GM18867 (cell line): ENCODE data around the gene IDH1.
"Not testable (repeated sequence)": the region's sequence is repeated elsewhere in the genome, so short reads cannot be mapped to it uniquely, and the experiment has no call there.

ENCODE experiments used
- ATAC-seq: cut with Tn5 transposase; IDR thresholded peaks from one replicate; pipeline ENCODE4 v1.9.1; 2021; ENCODE audit warnings: mild to moderate bottlenecking, moderate library complexity; ENCODE audit not compliant: unreplicated experiment

IDH1 gene

DNA sequence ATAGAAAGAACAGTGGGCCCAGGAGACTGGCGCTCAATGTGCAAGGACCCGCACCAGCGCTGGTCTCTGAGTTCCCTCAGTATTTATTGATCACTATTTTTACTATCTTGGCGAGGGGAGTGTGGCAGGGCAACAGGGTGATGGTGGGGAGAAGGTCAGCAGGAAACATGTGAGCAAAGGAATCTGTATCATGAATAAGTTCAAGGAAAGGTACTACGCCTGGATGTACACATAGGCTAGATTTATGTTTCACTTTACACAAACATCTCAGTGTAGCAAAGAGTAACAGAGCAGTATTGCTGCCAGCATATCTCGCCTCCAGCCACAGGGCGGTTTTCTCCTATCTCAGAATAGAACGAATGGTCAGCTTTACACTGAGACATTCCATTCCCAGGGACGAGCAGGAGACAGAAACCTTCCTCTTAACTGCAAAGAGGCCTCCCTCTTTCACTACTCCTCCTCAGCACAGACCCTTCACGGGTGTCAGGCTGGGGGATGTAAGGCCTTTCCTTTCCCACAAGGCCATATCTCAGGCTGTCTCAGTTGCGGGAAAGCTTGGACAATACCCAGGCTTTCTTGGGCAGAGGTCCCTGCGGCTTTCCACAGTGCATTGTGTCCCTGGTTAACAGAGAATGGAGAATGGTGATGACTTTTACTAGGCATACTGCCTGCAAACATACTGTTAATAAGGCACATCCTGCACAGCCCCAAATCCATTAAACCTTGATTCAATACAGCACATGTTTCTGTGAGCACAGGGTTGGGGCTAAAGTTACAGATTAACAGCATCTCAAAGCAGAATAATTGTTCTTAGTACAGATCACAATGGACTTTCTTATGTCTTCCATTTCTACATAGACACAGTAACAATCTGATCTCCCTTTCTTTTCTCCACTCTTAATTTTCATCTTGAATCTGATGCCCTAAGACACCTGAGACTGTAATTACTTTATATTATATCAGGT is 2.3 kb upstream of the IDH1 start:
- not testable (repeated sequence) for ATAC-seq

DNA sequence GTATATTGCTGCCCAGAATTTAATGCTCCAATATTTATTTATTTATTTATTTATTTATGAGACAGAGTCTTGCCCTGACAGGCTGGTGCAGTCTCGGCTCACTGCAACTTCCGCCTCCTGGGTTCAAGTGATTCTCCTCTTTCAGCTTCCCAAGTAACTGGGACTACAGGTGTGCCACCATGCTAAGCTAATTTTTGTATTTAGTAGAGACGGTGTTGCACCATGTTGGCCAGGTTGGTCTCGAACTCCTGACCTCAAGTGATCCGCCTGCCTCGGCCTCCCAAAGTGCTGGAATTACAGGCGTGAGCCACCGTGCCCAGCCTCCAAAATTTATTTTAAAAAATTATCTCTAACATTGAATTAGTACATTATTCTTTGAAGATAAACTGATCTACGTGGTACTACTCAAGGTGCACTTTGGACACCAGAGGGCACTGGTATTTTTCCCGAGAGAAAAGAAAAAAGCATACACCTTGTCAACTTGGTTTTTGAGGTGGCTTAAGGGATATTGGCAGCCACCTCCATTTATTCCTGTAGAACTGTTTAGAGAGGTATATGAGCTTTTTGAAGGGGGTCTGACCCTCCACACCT is 1.4 kb upstream of the IDH1 start:
- no peak for ATAC-seq

DNA sequence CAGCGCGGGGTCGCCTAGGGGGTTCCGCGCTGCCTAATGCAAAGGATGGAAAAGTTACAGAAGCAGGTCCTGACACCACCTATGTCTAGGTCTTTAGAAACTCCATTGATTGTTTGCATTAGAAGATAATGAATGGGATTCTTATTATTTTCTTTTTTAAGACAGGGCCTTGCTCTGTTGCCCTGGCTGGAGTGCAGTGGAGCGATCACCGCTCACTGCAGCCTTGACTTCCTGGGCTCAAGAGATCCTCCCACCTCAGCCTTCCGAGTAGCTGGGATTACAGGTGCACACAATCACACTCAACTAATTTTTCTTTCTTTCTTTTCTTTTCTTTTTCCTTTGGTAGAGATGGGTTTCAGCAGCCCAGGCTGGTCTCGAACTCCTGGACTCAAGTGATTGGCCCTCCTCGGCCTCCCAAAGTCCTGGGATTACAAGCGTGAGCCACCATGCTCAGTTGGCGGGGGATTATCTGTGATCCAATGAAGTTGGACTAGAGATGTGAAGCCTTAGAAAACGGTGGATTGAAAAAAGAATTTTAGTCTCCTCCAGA is 761 bp upstream of the IDH1 start:
- peak; percentile 23 for ATAC-seq

GRCh38 chr2:208254118-208254870 is 577 bp downstream of the IDH1 start:
- ATAC-seq: peak; percentile 75

DNA sequence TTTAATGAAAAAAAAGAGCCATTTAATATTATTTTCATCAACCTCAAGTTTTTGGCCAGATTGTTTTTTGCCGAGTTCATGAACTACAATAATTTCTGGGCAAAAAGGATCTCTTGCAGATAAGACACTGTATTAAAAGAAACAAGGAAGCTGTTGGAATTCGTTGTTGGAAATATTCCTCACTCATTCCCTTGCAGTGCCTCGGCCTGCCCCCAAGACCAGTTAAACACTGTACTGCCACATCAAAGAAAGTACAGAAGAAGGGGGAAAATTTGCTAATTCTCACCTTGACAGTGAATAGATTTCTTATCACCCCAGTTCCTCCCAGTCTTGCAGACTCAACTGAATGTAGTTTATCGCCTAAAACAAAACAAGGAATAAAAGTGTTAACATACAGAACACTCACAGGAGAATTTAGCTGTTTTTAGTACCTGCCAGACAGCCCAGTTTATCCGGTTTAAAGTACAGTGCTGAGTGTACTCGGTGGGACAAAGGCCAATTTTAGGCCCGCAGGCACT is 1.2 kb downstream of the IDH1 start:
- no peak for ATAC-seq

GRCh38 chr2:208252716-208253492 is 2.0 kb downstream of the IDH1 start:
- no peak for ATAC-seq

DNA sequence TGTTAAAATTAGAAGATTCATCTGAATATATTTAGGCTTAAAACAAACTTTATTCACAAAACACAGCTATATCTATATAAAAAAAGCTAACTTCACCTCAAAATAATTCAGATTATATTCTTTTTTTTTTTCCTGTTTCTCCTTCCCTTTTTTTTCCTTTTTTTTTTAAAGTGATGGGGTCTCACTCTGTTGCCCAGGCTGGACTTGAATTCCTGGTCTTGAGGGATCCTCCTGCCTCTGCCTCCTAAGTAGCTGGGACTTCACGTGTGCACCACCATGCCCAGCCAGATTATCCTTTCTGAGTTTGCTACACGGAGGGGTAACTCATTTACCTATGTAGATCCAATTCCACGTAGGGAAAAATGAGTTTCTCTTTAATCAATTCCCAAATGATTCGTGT is 3.8 kb downstream of the IDH1 start:
- ATAC-seq: no peak

DNA sequence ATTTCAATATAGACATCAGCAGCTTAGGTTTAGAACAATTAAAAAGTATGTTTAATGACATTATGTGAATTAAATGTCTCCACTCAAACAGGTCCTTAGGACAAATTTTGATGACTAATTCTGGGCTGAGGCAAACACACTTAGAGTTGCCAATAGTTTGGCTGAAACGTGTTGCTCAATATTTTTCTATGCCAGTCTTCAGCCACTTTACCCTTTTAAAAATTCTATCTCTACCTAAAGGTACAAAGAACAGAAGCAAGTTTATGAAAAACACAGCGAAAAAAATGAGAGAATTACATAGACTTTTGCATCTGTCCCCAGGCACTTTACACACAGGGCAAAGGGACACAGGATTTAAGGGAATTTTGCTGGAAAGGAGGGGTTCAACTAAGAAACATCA is 4.5 kb downstream of the IDH1 start:
- no peak for ATAC-seq

DNA sequence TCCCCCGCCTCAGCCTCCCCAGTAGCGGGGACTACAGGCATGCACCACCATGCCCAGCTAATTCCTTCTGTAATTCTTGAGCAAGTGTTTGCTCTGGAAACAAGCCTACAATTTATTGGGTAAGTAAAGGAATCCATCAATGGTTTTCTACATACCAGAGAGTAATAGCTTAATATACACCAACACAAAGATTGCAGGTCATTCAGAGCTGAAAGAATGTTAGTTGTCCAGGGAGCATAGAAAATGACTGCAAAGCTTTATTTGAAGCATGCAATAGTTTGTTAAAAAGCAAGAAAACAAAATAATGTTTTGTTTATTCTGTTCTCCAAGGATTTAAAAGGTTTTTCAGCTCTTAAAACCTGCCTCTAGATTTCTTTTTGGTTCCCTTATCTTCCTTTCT is 5.6 kb downstream of the IDH1 start:
- no peak for ATAC-seq

DNA sequence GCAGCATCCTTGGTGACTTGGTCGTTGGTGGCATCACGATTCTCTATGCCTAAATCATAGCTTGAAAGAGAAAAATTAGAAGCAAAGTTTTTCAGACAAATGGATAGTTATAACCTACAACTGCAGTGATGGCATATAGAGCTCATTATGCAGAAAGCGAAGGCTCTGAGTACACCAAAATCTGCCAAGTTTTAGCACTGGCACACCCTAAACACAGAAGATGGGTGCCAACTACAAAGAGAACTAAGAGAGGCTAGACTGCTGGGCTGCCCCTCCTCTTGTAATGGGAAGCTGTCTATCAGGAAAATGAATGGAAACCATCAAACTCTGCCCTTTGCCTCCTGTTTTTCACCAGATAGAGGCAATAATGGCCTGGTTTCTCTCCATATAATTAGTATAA is 6.3 kb downstream of the IDH1 start:
- ATAC-seq: no peak

DNA sequence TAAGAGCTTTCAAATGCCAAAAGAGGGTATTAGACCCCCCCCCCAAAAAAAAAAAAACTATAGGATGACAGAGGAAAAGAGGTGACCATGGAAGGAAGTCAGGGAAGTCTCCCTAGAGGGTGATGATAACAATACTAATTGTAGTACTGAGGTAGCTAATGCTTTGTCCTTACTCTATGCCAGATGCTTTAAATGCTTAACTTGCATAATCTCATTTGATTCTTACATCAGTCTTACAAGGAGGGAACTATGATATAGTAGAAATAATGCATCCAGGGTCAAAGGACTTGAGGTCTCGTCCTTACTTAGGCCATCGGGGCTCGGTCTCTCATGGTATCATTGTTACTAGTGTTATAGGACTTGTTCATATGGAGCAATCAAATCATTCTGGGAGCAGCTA is 9.1 kb downstream of the IDH1 start:
- no peak for ATAC-seq

GRCh38 chr2:208244422-208244821 is 10.4 kb downstream of the IDH1 start:
- no peak for ATAC-seq

GRCh38 chr2:208240619-208241209 is 14.2 kb downstream of the IDH1 start:
- ATAC-seq: no peak

DNA sequence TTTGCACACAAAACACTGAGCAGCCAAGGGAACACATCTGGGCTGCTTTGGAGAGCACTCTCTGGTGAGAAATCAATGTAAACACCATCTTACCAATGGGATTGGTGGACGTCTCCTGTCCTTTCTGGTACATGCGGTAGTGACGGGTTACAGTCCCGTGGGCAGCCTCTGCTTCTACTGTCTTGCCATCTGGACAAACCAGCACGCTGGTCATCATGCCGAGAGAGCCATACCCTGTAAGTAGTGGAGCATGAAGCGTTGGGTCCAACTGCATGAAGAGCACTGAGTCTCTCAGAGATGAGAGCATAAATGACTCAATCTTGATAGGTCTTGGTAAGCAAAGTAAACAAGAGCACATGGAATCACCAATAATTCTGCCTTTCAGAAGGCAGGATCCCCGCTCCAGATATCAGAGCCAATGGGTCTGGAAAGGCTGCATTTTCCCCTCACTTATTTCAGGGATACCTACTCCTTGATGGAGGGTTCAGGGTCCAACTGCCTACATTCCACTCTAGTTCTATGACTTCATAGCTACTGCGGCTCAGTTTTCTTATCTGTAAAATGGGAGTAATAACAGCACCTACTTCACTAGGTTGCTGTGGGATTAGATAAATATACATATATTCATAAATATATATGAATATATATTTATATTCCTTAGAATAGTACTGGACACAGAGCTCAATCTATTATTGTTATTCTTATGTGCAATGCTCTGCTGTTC is 14.9 kb downstream of the IDH1 start:
- no peak for ATAC-seq

GRCh38 chr2:208235860-208236259 is 19.0 kb downstream of the IDH1 start:
- ATAC-seq: no peak

GRCh38 chr2:208234786-208235185 is 20.1 kb downstream of the IDH1 start:
- no peak for ATAC-seq

DNA sequence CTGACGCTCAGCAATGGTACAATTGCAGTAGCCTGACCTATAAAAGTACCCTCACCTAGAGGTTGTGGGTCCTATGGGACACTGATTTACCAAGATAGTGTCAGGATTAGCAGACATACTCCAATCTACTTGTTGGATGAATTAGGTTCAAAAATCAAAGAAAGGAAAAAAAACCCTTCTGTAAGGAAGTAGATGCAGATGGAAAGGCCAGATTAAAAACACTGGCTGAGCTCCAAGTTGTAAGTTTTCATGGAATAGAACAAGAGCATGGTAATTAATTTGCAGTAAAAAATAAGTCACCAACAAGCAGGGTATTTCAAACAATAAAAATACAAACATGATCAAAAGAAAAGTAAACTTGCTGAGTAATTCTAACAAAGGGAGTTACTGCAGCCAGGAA is 26.4 kb downstream of the IDH1 start:
- ATAC-seq: no peak

- ATAC-seq: no peak
Observed at GRCh38 chr2:208227581-208228232, 27.2 kb downstream of the IDH1 start.

DNA sequence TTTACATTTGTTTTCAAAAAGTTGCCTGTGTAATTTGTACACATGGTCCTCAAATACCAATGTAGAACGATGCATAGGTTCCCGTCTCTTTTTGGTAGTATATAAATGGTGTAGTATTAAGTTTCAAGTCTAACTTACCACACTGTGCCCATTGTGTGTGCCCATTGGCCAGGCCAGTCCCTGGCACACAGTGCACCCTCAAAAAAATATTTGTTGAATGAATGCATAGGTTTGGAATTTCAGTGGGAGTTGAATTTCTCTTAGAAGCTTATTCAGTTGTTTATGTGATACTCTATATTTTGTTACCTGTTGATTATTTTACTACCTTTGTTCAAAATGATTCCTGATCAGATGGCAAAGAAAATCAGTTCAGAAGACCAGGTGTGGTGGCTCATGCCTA is 30.1 kb downstream of the IDH1 start:
- no peak for ATAC-seq
